NCI-H1092 treated with DMSO at 0.1 percent for 48 hours (cell line): ENCODE results near the gene XRCC3.
"Not testable (repeated sequence)": the region's sequence is repeated elsewhere in the genome, so short reads cannot be mapped to it uniquely, and the experiment has no call there.

ENCODE experiments used
- DNase-seq: peaks from one replicate; lab custom pipeline; 2025; lab: John Stamatoyannopoulos, UW

The XRCC3 gene

GRCh38 chr14:103693515-103693914 is 21.7 kb downstream of the XRCC3 start:
- DNase-seq, result no peak

GRCh38 chr14:103692871-103693270 is 22.4 kb downstream of the XRCC3 start:
- DNase-seq, result no peak

GRCh38 chr14:103692159-103692558 is 23.1 kb downstream of the XRCC3 start:
- no peak for DNase-seq

- not testable (repeated sequence) for DNase-seq
Measured at GRCh38 chr14:103691655-103692054, 23.6 kb downstream of the XRCC3 start.

GRCh38 chr14:103690332-103690731 is 24.9 kb downstream of the XRCC3 start:
- DNase-seq, result no peak

GRCh38 chr14:103688906-103689902 is 26.0 kb downstream of the XRCC3 start:
- DNase-seq, result no peak

GRCh38 chr14:103688441-103688840 is 26.8 kb downstream of the XRCC3 start:
- DNase-seq, result no peak

GRCh38 chr14:103687712-103688111 is 27.5 kb downstream of the XRCC3 start:
- DNase-seq, result no peak

- DNase-seq, result no peak
Measured at GRCh38 chr14:103686831-103687485, 28.3 kb downstream of the XRCC3 start.

- no peak for DNase-seq
Measured at GRCh38 chr14:103685276-103686211, 29.7 kb downstream of the XRCC3 start.

GRCh38 chr14:103684871-103685270 is 30.4 kb downstream of the XRCC3 start:
- DNase-seq, result no peak

GRCh38 chr14:103684471-103684870 is 30.8 kb downstream of the XRCC3 start:
- no peak for DNase-seq

GRCh38 chr14:103683139-103683538 is 32.1 kb downstream of the XRCC3 start:
- no peak for DNase-seq

GRCh38 chr14:103680491-103681231 is 34.6 kb downstream of the XRCC3 start:
- no peak for DNase-seq

- DNase-seq, result no peak
Measured at GRCh38 chr14:103679351-103679750, 35.9 kb downstream of the XRCC3 start.

- no peak for DNase-seq
Measured at GRCh38 chr14:103676881-103677675, 38.2 kb downstream of the XRCC3 start.

- no peak for DNase-seq
Measured at GRCh38 chr14:103675957-103676356, 39.3 kb downstream of the XRCC3 start.

- no peak for DNase-seq
Measured at GRCh38 chr14:103671911-103672310, 43.3 kb downstream of the XRCC3 start.

- DNase-seq, result no peak
Measured at GRCh38 chr14:103669370-103669769, 45.9 kb downstream of the XRCC3 start.

- DNase-seq, result no peak
Measured at GRCh38 chr14:103668117-103668516, 47.1 kb downstream of the XRCC3 start.
